Measurements from ENCODE around the gene ARHGEF10L.

DNA sequence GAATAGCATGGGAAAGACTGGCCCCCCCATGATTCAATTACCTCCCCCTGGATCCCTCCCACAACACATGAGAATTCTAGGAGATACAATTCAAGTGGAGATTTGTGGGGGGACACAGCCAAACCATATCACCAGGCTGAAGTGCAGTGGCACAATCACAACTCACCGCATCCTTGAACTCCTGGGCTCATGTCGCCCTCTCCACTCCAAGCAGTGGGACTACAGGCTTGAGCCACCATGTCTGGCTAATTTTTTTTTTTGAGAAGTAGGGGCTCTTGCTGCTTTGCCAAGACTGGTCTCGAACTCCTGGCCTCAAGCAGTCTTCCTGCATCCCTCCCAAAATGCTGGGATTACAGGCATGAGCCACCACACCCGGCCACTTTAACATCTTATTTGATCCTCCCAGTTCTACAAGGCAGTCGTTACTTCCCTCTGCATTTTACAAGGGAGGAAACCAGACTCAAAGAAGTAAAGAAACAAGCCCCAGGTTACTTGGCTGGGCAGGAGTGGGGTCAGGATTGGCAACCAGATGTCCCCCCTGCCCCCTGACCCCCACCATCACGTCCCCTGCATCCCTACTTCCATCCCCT is 188.7 kb downstream of the ARHGEF10L start:
- TF ChIP-seq, protein P1, sequence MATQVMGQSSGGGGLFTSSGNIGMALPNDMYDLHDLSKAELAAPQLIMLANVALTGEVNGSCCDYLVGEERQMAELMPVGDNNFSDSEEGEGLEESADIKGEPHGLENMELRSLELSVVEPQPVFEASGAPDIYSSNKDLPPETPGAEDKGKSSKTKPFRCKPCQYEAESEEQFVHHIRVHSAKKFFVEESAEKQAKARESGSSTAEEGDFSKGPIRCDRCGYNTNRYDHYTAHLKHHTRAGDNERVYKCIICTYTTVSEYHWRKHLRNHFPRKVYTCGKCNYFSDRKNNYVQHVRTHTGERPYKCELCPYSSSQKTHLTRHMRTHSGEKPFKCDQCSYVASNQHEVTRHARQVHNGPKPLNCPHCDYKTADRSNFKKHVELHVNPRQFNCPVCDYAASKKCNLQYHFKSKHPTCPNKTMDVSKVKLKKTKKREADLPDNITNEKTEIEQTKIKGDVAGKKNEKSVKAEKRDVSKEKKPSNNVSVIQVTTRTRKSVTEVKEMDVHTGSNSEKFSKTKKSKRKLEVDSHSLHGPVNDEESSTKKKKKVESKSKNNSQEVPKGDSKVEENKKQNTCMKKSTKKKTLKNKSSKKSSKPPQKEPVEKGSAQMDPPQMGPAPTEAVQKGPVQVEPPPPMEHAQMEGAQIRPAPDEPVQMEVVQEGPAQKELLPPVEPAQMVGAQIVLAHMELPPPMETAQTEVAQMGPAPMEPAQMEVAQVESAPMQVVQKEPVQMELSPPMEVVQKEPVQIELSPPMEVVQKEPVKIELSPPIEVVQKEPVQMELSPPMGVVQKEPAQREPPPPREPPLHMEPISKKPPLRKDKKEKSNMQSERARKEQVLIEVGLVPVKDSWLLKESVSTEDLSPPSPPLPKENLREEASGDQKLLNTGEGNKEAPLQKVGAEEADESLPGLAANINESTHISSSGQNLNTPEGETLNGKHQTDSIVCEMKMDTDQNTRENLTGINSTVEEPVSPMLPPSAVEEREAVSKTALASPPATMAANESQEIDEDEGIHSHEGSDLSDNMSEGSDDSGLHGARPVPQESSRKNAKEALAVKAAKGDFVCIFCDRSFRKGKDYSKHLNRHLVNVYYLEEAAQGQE (tag by site-specific recombination; IDR thresholded peaks at IDR 0.05), result no peak
- TF ChIP-seq CTCF (tag by site-specific recombination; IDR thresholded peaks at IDR 0.05), result no peak
- TF ChIP-seq HOXD13 (CRISPR knock-in tag; IDR thresholded peaks at IDR 0.05; ENCODE audit: borderline replicate concordance), result no peak
